ENCODE measurements around the gene PLIN4. TPM values are rescaled to one million over a fixed set of nuclear protein-coding genes. Genes with fewer than 3 reads are reported as not detected.

Gene PLIN4
- total and polyA plus RNA-seq, 10 of the 15 experiments (the other 5 are each of a cell fraction or from before 2014, with no cell fraction given): 0.01 to 0.11 (median 0.05) TPM; not detected in 2

DNA sequence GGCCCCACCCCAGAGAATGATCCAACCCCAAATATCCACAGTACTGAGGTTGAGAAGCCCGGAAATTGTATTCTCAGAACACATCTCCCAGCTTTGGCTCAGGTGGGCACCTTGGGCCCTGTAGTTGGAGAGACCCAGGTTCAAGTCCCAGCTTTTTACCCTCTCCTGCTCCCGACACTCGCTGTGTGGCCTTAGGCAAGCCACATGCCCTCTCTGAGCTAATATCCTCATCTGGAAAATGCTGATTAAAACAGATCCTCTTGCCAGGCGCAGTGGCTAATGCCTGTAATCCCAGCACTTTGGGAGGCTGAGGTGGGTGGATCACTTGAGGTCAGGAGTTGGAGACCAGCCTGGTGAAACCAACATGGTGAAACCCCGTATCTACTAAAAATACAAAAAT lies 2.6 kb downstream of the PLIN4 start:
- no peaks in the 10 kb centered on the region for H3K4me1 ChIP-seq (ENCODE audit: control insufficient read depth, insufficient read depth, low read length)
- no peak overlapping the region for H3K4me2 ChIP-seq (ENCODE audit: control insufficient read depth, insufficient read depth)
- H3K9me3 ChIP-seq (replicated peaks; ENCODE audit: control insufficient read depth, insufficient read depth, low read length): no peaks in the 10 kb centered on the region
- in situ Hi-C loops (cut with MboI) (no loop called here), intact Hi-C loops (cut with micrococcal nuclease; ENCODE audit: unreplicated experiment) (no loop called here)
- SMC1A ChIA-PET (ENCODE audit: uncharacterized antibody, unreplicated experiment): no interaction called here
- no peak overlapping the region for H2AFZ ChIP-seq (ENCODE audit: control insufficient read depth, low read depth, low read length)
- POLR2A ChIA-PET: no interaction called here
- H3K27ac ChIP-seq (ENCODE audit: control insufficient read depth, insufficient read depth): no peak overlapping the region
- H3K27me3 ChIP-seq (replicated peaks in 1 of 2; ENCODE audit: control insufficient read depth in 2 of 2, insufficient read depth in 2 of 2, low read length in 1 of 2): no peaks in the 10 kb centered on the region
- BruUV-seq (replicated peaks): no TSS peak
- FAIRE-seq (no peak), ATAC-seq (no peak), DNase-seq (ENCODE audit: low read depth, low spot score) (no peak)
- no peaks in the 10 kb centered on the region for H3K36me3 ChIP-seq (ENCODE audit: control insufficient read depth in 2 of 2, insufficient read depth in 2 of 2, low read length in 1 of 2)
- WGBS (ENCODE audit: insufficient coverage, insufficient replicate concordance, low lambda C conversion rate, missing lambda C conversion rate): 53% methylated on average over 5 of the region's 5 CpGs
- H4K20me1 ChIP-seq (ENCODE audit: control insufficient read depth, insufficient read depth): no peaks in the 10 kb centered on the region
- CTCF ChIA-PET: interaction anchor here (0.8 to 1.4 kb wide), 3 partner anchors 8 to 21 kb away, joined by 3 to 5 read pairs (median 3); no protein-coding TSS in a partner anchor
- no peak overlapping the region for H3K9ac ChIP-seq (ENCODE audit: control insufficient read depth, insufficient read depth, low read length)
- H3K4me3 ChIP-seq: no peak overlapping the region
- RAD21 ChIA-PET (ENCODE audit: unreplicated experiment): no interaction called here
- no peaks in the 10 kb centered on the region for H3K79me2 ChIP-seq (ENCODE audit: control insufficient read depth, insufficient read depth, low read length)
- TF ChIP-seq RFX5 (IDR thresholded peaks at IDR 0.05; ENCODE audit: low read depth, low read length) (no peak), MYB (IDR thresholded peaks at IDR 0.05; ENCODE audit: borderline replicate concordance, low read depth, low read length) (no peak), ZNF24 (IDR thresholded peaks at IDR 0.05) (no peak), EP300 (IDR thresholded peaks at IDR 0.05; ENCODE audit: borderline replicate concordance in 1 of 2, control insufficient read depth in 1 of 2, low read depth in 2 of 2, low read length in 2 of 2) (no peak), EGR1 (IDR thresholded peaks at IDR 0.05; ENCODE audit: borderline replicate concordance in 1 of 2, low read depth in 2 of 2, low read length in 2 of 2) (no peak), HDAC6 (IDR thresholded peaks at IDR 0.05; ENCODE audit: unreplicated experiment) (no peak), PML (IDR thresholded peaks at IDR 0.05; ENCODE audit: low read length) (no peak), SREBF2 (IDR thresholded peaks at IDR 0.05; ENCODE audit: low read length) (no peak)
- TF ChIP-seq, protein P1, sequence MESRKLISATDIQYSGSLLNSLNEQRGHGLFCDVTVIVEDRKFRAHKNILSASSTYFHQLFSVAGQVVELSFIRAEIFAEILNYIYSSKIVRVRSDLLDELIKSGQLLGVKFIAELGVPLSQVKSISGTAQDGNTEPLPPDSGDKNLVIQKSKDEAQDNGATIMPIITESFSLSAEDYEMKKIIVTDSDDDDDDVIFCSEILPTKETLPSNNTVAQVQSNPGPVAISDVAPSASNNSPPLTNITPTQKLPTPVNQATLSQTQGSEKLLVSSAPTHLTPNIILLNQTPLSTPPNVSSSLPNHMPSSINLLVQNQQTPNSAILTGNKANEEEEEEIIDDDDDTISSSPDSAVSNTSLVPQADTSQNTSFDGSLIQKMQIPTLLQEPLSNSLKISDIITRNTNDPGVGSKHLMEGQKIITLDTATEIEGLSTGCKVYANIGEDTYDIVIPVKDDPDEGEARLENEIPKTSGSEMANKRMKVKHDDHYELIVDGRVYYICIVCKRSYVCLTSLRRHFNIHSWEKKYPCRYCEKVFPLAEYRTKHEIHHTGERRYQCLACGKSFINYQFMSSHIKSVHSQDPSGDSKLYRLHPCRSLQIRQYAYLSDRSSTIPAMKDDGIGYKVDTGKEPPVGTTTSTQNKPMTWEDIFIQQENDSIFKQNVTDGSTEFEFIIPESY (IDR thresholded peaks at IDR 0.05): no peak
- TF ChIP-seq, protein P2, sequence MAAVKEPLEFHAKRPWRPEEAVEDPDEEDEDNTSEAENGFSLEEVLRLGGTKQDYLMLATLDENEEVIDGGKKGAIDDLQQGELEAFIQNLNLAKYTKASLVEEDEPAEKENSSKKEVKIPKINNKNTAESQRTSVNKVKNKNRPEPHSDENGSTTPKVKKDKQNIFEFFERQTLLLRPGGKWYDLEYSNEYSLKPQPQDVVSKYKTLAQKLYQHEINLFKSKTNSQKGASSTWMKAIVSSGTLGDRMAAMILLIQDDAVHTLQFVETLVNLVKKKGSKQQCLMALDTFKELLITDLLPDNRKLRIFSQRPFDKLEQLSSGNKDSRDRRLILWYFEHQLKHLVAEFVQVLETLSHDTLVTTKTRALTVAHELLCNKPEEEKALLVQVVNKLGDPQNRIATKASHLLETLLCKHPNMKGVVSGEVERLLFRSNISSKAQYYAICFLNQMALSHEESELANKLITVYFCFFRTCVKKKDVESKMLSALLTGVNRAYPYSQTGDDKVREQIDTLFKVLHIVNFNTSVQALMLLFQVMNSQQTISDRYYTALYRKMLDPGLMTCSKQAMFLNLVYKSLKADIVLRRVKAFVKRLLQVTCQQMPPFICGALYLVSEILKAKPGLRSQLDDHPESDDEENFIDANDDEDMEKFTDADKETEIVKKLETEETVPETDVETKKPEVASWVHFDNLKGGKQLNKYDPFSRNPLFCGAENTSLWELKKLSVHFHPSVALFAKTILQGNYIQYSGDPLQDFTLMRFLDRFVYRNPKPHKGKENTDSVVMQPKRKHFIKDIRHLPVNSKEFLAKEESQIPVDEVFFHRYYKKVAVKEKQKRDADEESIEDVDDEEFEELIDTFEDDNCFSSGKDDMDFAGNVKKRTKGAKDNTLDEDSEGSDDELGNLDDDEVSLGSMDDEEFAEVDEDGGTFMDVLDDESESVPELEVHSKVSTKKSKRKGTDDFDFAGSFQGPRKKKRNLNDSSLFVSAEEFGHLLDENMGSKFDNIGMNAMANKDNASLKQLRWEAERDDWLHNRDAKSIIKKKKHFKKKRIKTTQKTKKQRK (IDR thresholded peaks at IDR 0.05; ENCODE audit: low read depth, low read length): no peak
- TF ChIP-seq, protein P3, sequence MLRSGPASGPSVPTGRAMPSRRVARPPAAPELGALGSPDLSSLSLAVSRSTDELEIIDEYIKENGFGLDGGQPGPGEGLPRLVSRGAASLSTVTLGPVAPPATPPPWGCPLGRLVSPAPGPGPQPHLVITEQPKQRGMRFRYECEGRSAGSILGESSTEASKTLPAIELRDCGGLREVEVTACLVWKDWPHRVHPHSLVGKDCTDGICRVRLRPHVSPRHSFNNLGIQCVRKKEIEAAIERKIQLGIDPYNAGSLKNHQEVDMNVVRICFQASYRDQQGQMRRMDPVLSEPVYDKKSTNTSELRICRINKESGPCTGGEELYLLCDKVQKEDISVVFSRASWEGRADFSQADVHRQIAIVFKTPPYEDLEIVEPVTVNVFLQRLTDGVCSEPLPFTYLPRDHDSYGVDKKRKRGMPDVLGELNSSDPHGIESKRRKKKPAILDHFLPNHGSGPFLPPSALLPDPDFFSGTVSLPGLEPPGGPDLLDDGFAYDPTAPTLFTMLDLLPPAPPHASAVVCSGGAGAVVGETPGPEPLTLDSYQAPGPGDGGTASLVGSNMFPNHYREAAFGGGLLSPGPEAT (IDR thresholded peaks at IDR 0.05; ENCODE audit: low read depth): no peak
- TF ChIP-seq, protein P4, sequence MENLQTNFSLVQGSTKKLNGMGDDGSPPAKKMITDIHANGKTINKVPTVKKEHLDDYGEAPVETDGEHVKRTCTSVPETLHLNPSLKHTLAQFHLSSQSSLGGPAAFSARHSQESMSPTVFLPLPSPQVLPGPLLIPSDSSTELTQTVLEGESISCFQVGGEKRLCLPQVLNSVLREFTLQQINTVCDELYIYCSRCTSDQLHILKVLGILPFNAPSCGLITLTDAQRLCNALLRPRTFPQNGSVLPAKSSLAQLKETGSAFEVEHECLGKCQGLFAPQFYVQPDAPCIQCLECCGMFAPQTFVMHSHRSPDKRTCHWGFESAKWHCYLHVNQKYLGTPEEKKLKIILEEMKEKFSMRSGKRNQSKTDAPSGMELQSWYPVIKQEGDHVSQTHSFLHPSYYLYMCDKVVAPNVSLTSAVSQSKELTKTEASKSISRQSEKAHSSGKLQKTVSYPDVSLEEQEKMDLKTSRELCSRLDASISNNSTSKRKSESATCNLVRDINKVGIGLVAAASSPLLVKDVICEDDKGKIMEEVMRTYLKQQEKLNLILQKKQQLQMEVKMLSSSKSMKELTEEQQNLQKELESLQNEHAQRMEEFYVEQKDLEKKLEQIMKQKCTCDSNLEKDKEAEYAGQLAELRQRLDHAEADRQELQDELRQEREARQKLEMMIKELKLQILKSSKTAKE (IDR thresholded peaks at IDR 0.05; ENCODE audit: low read depth, poor library complexity, severe bottlenecking): no peak
- TF ChIP-seq, protein P5, sequence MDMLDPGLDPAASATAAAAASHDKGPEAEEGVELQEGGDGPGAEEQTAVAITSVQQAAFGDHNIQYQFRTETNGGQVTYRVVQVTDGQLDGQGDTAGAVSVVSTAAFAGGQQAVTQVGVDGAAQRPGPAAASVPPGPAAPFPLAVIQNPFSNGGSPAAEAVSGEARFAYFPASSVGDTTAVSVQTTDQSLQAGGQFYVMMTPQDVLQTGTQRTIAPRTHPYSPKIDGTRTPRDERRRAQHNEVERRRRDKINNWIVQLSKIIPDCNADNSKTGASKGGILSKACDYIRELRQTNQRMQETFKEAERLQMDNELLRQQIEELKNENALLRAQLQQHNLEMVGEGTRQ (IDR thresholded peaks at IDR 0.05; ENCODE audit: borderline replicate concordance, low read depth, low read length): no peak
